Hepatocyte (in vitro differentiated cells): ENCODE data around the gene CELSR3.

Experiments used
- CTCF ChIP-seq: fragments of 200-600 bp; sonication (generic); IDR thresholded peaks from 2 replicates; pipeline ENCODE4 v1.5.1; 2016; ENCODE audit warnings: antibody characterized with exemption, mild to moderate bottlenecking; ENCODE audit not compliant: poor library complexity
- EZH2 ChIP-seq: fragments of 200-600 bp; sonication (generic); IDR thresholded peaks from 2 replicates; pipeline ENCODE4 v1.6.1; 2016; ENCODE audit warnings: antibody characterized with exemption, mild to moderate bottlenecking, borderline replicate concordance

GRCh38 chr3:48612309-48612708, 50.4 kb downstream of the CELSR3 start:
- TF ChIP-seq CTCF: no peak
- no peak for TF ChIP-seq EZH2
